IMR-90 (cell line): ENCODE data around the gene FMOD. TPM values are rescaled to one million over a fixed set of nuclear protein-coding genes. Genes with fewer than 3 reads are reported as not detected.

Experiments used
- ATAC-seq: fragments of 200-7000 bp; cut with Tn5 transposase; 2 replicates; pipeline ENCODE4 v1.9.1; 2020; ENCODE audit warnings: low read depth, mild to moderate bottlenecking, moderate library complexity
- BruUV-seq: library from RNA; stranded (reverse); fragments of 400-500 nt; replicated peaks from 2 replicates; lab custom pipeline; 2021; lab: Mats Ljungman, UMichigan
- CTCF ChIA-PET: fragments of 300-600 bp; formaldehyde crosslinking; extraction: SDS; loops from one replicate; lab custom pipeline; 2021; ENCODE audit warnings: antibody characterized with exemption; lab: Yijun Ruan, JAX
- POLR2A ChIA-PET: fragments of 300-600 bp; sonication (Branson Sonifier 250); formaldehyde crosslinking; loops from one replicate; lab custom pipeline; 2022; ENCODE audit warnings: antibody characterized with exemption; ENCODE audit not compliant: unreplicated experiment; lab: Charles Lee
- DNase-seq: peaks from one replicate; pipeline ENCODE4 v3.0.0; 2013
- H2AFZ ChIP-seq: replicated peaks from 2 replicates; pipeline ENCODE3; 2013; ENCODE audit warnings: low read length, mild to moderate bottlenecking; ENCODE audit not compliant: poor library complexity
- H2AK5ac ChIP-seq: 2 replicates; pipeline ENCODE4 v1.6.1; 2013; ENCODE audit warnings: low read depth, low read length, inconsistent platforms
- H2AK9ac ChIP-seq: replicated peaks from 2 replicates; pipeline ENCODE3; 2013; ENCODE audit warnings: mild to moderate bottlenecking, low read depth, low read length, moderate library complexity; ENCODE audit not compliant: poor library complexity
- H2BK120ac ChIP-seq: 2 replicates; pipeline ENCODE4 v1.6.1; 2013; ENCODE audit warnings: low read depth, low read length, inconsistent platforms
- H2BK15ac ChIP-seq: 3 replicates; pipeline ENCODE4 v1.6.1; 2013; ENCODE audit warnings: low read depth, low read length, inconsistent platforms
- H2BK20ac ChIP-seq: 2 replicates; pipeline ENCODE4 v1.6.1; 2013; ENCODE audit warnings: low read depth, mild to moderate bottlenecking, inconsistent platforms, low read length, moderate library complexity
- H2BK5ac ChIP-seq: 2 replicates; pipeline ENCODE4 v1.6.1; 2013; ENCODE audit warnings: mild to moderate bottlenecking, low read depth, low read length, inconsistent platforms; ENCODE audit not compliant: poor library complexity, severe bottlenecking
- H3K14ac ChIP-seq: replicated peaks from 2 replicates; pipeline ENCODE4 v1.6.1; 2013; ENCODE audit warnings: low read depth, low read length, inconsistent platforms
- H3K18ac ChIP-seq: 2 replicates; pipeline ENCODE4 v1.6.1; 2013; ENCODE audit warnings: low read depth, low read length, control low read depth
- H3K23ac ChIP-seq: 2 replicates; pipeline ENCODE4 v1.6.1; 2013; ENCODE audit warnings: low read depth, low read length, inconsistent platforms
- H3K27ac ChIP-seq: 2 replicates; pipeline ENCODE4 v1.5.1; 2013; ENCODE audit warnings: mild to moderate bottlenecking, control low read depth, low read length; ENCODE audit not compliant: insufficient read depth
- H3K27me3 ChIP-seq: 2 replicates; pipeline ENCODE4 v1.6.1; 2013; ENCODE audit warnings: low read length; ENCODE audit not compliant: control insufficient read depth, insufficient read depth
- H3K36me3 ChIP-seq: 2 replicates; pipeline ENCODE4 v1.6.1; 2013; ENCODE audit warnings: low read length, mixed read lengths; ENCODE audit not compliant: control insufficient read depth, insufficient read depth
- H3K4ac ChIP-seq: 2 replicates; pipeline ENCODE4 v1.6.1; 2013; ENCODE audit warnings: low read depth, low read length, inconsistent platforms
- H3K4me1 ChIP-seq: 2 replicates; pipeline ENCODE4 v1.6.1; 2013; ENCODE audit warnings: low read length, mixed read lengths; ENCODE audit not compliant: control insufficient read depth, insufficient read depth
- H3K4me2 ChIP-seq: 2 replicates; pipeline ENCODE4 v1.6.1; 2013; ENCODE audit warnings: low read depth, mild to moderate bottlenecking, control low read depth, low read length, moderate library complexity
- H3K4me3 ChIP-seq: 2 replicates; pipeline ENCODE4 v1.5.1; 2013; ENCODE audit warnings: low read depth, mild to moderate bottlenecking, control low read depth, low read length, moderate library complexity; ENCODE audit not compliant: insufficient read depth
- H3K56ac ChIP-seq: 2 replicates; pipeline ENCODE4 v1.6.1; 2013; ENCODE audit warnings: low read length, inconsistent platforms; ENCODE audit not compliant: insufficient read depth; ENCODE audit errors: extremely low read depth
- H3K79me1 ChIP-seq, 2 experiments: 2 replicates each; pipeline ENCODE4 v1.6.1; 2013; ENCODE audit warnings: low read length in 2 of 2, inconsistent platforms in 1 of 2, low read depth in 1 of 2
- H3K9ac ChIP-seq: 2 replicates; pipeline ENCODE4 v1.6.1; 2013; ENCODE audit warnings: low read depth, low read length, control low read depth
- H3K9me1 ChIP-seq: 2 replicates; pipeline ENCODE4 v1.6.1; 2013; ENCODE audit warnings: low read length, inconsistent platforms; ENCODE audit not compliant: insufficient read depth
- H3K9me3 ChIP-seq: 2 replicates; pipeline ENCODE4 v1.6.1; 2013; ENCODE audit warnings: low read length; ENCODE audit not compliant: control insufficient read depth, insufficient read depth
- H4K20me1 ChIP-seq: 2 replicates; pipeline ENCODE4 v1.6.1; 2013; ENCODE audit warnings: low read length, inconsistent platforms; ENCODE audit not compliant: insufficient read depth
- H4K5ac ChIP-seq: 2 replicates; pipeline ENCODE4 v1.6.1; 2013; ENCODE audit warnings: mild to moderate bottlenecking, low read depth, low read length, control low read depth
- H4K8ac ChIP-seq, 2 experiments: 2 replicates each; pipeline ENCODE4 v1.6.1; 2013; ENCODE audit warnings: low read depth in 2 of 2, low read length in 2 of 2, control low read depth in 1 of 2, inconsistent platforms in 1 of 2
- H4K91ac ChIP-seq: 2 replicates; pipeline ENCODE4 v1.6.1; 2013; ENCODE audit warnings: low read depth, low read length, inconsistent platforms; ENCODE audit not compliant: insufficient read depth
- ELK1 ChIP-seq: fragments of 150-350 bp; IDR thresholded peaks from 2 replicates; pipeline ENCODE4 v1.6.1; 2016; ENCODE audit warnings: low read depth, mild to moderate bottlenecking, low read length, moderate library complexity, borderline replicate concordance
- FOS ChIP-seq: fragments of 150-350 bp; IDR thresholded peaks from 2 replicates; pipeline ENCODE4 v1.6.1; 2016; ENCODE audit warnings: low read depth, low read length
- MAFK ChIP-seq: IDR thresholded peaks from 2 replicates; pipeline ENCODE4 v1.6.1; 2012; ENCODE audit warnings: low read depth, low read length, improper control_type of control experiment
- MXI1 ChIP-seq: IDR thresholded peaks from 2 replicates; pipeline ENCODE4 v1.6.1; 2012; ENCODE audit warnings: low read depth, mild to moderate bottlenecking, low read length, moderate library complexity, borderline replicate concordance
- NFE2L2 ChIP-seq: fragments of 150-350 bp; IDR thresholded peaks from 2 replicates; pipeline ENCODE4 v1.6.1; 2016; ENCODE audit warnings: low read depth, mild to moderate bottlenecking, low read length
- POLR2A ChIP-seq: IDR thresholded peaks from 2 replicates; pipeline ENCODE4 v1.6.1; 2012; ENCODE audit warnings: mild to moderate bottlenecking, low read depth, low read length
- RAD21 ChIP-seq: IDR thresholded peaks from 2 replicates; pipeline ENCODE4 v1.6.1; 2012; ENCODE audit warnings: low read length, improper control_type of control experiment
- RCOR1 ChIP-seq: IDR thresholded peaks from 2 replicates; pipeline ENCODE4 v1.6.1; 2012; ENCODE audit warnings: mild to moderate bottlenecking, low read length, improper control_type of control experiment; ENCODE audit not compliant: insufficient replicate concordance
- SMC3 ChIP-seq: fragments of 150-350 bp; IDR thresholded peaks from 2 replicates; pipeline ENCODE4 v1.6.1; 2016; ENCODE audit warnings: low read depth, mild to moderate bottlenecking, antibody characterized with exemption, low read length, moderate library complexity
- WGBS, 2 experiments: methylation state at CpG; one replicate each; pipeline versions ENCODE4 v1.1.5 to v1.1.7; 2013; ENCODE audit warnings: missing lambda C conversion rate in 2 of 2; ENCODE audit not compliant: insufficient read length in 1 of 2; ENCODE audit errors: extremely low coverage in 2 of 2; 5-methylcytosine and 5-hydroxymethylcytosine counted together
- dilution Hi-C: fragments of 300-500 bp; cut with HindIII; formaldehyde crosslinking; loops from one replicate; pipeline ENCODE4 v1.14.3; 2018; ENCODE audit warnings: low sequenced_read_pairs; ENCODE audit not compliant: unreplicated experiment
- in situ Hi-C: fragments of 300-500 bp; cut with MboI; formaldehyde crosslinking; loops from 3 replicates; pipeline ENCODE4 v1.14.3; 2019; ENCODE audit warnings: low sequenced_read_pairs, inconsistent platforms, mixed read lengths
- intact Hi-C: fragments of 100-400 bp; cut with micrococcal nuclease; formaldehyde crosslinking; loops from 2 replicates; pipeline ENCODE4 v1.10.0; 2022
- polyA plus RNA-seq, 3 experiments: library from polyadenylated mRNA; depleted of rRNA; stranded (reverse); fragments of >200 nt; gene quantifications; 2 replicates each; pipeline ENCODE4 v1.2.3, GENCODE V29; 2012; ENCODE audit warnings: low replicate concordance in 1 of 3
- total RNA-seq: library from RNA; depleted of rRNA; stranded (reverse); fragments of >200 nt; gene quantifications from 2 replicates; pipeline ENCODE4 v1.2.3, GENCODE V29; 2012

The FMOD gene
- total and polyA plus RNA-seq, 2 of the 4 experiments (the other 2 are of a cell fraction): 0.18 to 2.7 TPM

- dilution Hi-C loops: no loop called here
- in situ Hi-C loops: loop anchor here (10.0 kb wide), 1 partner anchor 358 kb away; no protein-coding TSS in a partner anchor
- POLR2A ChIA-PET: no interaction called here
Observed at GRCh38 chr1:203346769-203347102, 4.2 kb downstream of the FMOD start.

More at GRCh38 chr1:203346769-203347102, 4.2 kb downstream of the FMOD start:
- no peak overlapping the region for H3K56ac ChIP-seq
- no peak overlapping the region for H3K4me3 ChIP-seq
- no peak overlapping the region for H2AK9ac ChIP-seq
- no peaks in the 10 kb centered on the region for H3K79me1 ChIP-seq
- H3K9me3 ChIP-seq: no peaks in the 10 kb centered on the region
- no peak overlapping the region for H4K5ac ChIP-seq
- no TSS peak for BruUV-seq
- no peak overlapping the region for H3K4ac ChIP-seq
- H3K18ac ChIP-seq: no peak overlapping the region
- no peak overlapping the region for H2BK20ac ChIP-seq
- no peak overlapping the region for H3K4me2 ChIP-seq
- no peaks in the 10 kb centered on the region for H3K36me3 ChIP-seq
- H2AK5ac ChIP-seq: no peak overlapping the region; the same call in 1 of the 2 replicates
- H4K20me1 ChIP-seq: no peaks in the 10 kb centered on the region
- 63% methylated on average over 3 of the region's 3 CpGs; no CpG with 5 or more reads in 1 of the 2 experiments for WGBS, 2 experiments
- no peak overlapping the region for H3K27ac ChIP-seq
- no peak overlapping the region for H2AFZ ChIP-seq
- no peak overlapping the region for H4K8ac ChIP-seq
- no peak overlapping the region for H4K91ac ChIP-seq
- no peak overlapping the region for H2BK5ac ChIP-seq
- no peak for DNase-seq
- H2BK120ac ChIP-seq: no peak overlapping the region
- no peaks in the 10 kb centered on the region; the same call in 1 of the 2 replicates for H3K4me1 ChIP-seq
- CTCF ChIA-PET: interaction anchor here (0.5 kb wide), 1 partner anchor 9 kb away, joined by 3 read pairs; no protein-coding TSS in a partner anchor
- intact Hi-C loops: no loop called here
- H3K14ac ChIP-seq: no peak overlapping the region
- no peak for ATAC-seq
- peaks cover 4% of the 10 kb centered on the region; the same call in 1 of the 2 replicates for H3K9me1 ChIP-seq
- no peak overlapping the region for H3K9ac ChIP-seq
- TF ChIP-seq RAD21 (no peak), MAFK (no peak), POLR2A (no peak), MXI1 (no peak), RCOR1 (no peak), ELK1 (no peak), NFE2L2 (no peak), FOS (no peak), SMC3 (no peak)
- peaks cover 51% of the 10 kb centered on the region for H3K27me3 ChIP-seq
- H3K23ac ChIP-seq: no peak overlapping the region
- H2BK15ac ChIP-seq: no peak overlapping the region; the same call in 2 of the 3 replicates
